Breast epithelium (tissue), 4 donors: ENCODE data around the gene KRT36. TPM values are rescaled to one million over a fixed set of nuclear protein-coding genes. Genes with fewer than 3 reads are reported as not detected.

Source experiments
- DNase-seq, 2 donors: peaks; one replicate each; pipeline ENCODE4 v3.0.0-alpha.2; 2019; ENCODE audit warnings: low spot score in 2 of 2
- H3K27ac ChIP-seq, 2 donors: fragments of 200-600 bp; sonication (generic) in 1 of 2; one replicate each; pipeline ENCODE4 v1.5.1; 2016 to 2019; ENCODE audit warnings: mild to moderate bottlenecking in 1 of 2
- H3K27me3 ChIP-seq, 2 donors: fragments of 200-600 bp; sonication (generic) in 1 of 2; one replicate each; pipeline versions ENCODE4 v1.5.1 to v1.6.0; 2017 to 2019; ENCODE audit warnings: control low read depth in 1 of 2, mild to moderate bottlenecking in 1 of 2
- H3K36me3 ChIP-seq: fragments of 200-600 bp; one replicate; pipeline ENCODE4 v1.5.1; 2019
- H3K4me1 ChIP-seq, 2 donors: fragments of 200-600 bp; sonication (generic); one replicate each; pipeline ENCODE4 v1.5.1; 2016 to 2019; ENCODE audit warnings: control low read depth in 1 of 2
- H3K4me3 ChIP-seq, 3 donors: fragments of 200-600 bp; sonication (generic); 1 replicate in 2 of 3; 2 replicates in 1 of 3; pipeline ENCODE4 v1.5.1; 2016 to 2019; ENCODE audit warnings: mild to moderate bottlenecking in 3 of 3, moderate library complexity in 2 of 3
- H3K9me3 ChIP-seq, 2 donors: fragments of 200-600 bp; sonication (generic) in 1 of 2; one replicate each; pipeline ENCODE4 v1.5.1; 2016 to 2019; ENCODE audit warnings: control low read depth in 1 of 2
- CTCF ChIP-seq, 3 donors: fragments of 450-650 bp; IDR thresholded peaks; one replicate each; pipeline ENCODE4 v1.5.1; 2016 to 2017; ENCODE audit warnings: antibody characterized with exemption in 3 of 3, mild to moderate bottlenecking in 3 of 3, moderate library complexity in 3 of 3
- POLR2A ChIP-seq: fragments of 450-650 bp; IDR thresholded peaks from one replicate; pipeline ENCODE4 v1.6.1; 2016; ENCODE audit warnings: antibody characterized with exemption, mild to moderate bottlenecking, moderate library complexity
- POLR2AphosphoS5 ChIP-seq, 3 donors: sonication (generic); formaldehyde crosslinking; IDR thresholded peaks; one replicate each; pipeline ENCODE4 v1.6.1; 2017; ENCODE audit warnings: antibody characterized with exemption in 3 of 3
- intact Hi-C: fragments of 100-400 bp; cut with DNase I; formaldehyde crosslinking; loops from one replicate; pipeline ENCODE4 v1.15.1; 2023; ENCODE audit warnings: low total_unique reads
- total RNA-seq, 3 donors: library from RNA; depleted of rRNA; stranded (reverse); fragments of >200 nt; gene quantifications; one replicate each; pipeline ENCODE4 v1.1.0, GENCODE V29; 2016

KRT36 gene
- total RNA-seq, 3 donors from 2014 or later = not detected

DNA sequence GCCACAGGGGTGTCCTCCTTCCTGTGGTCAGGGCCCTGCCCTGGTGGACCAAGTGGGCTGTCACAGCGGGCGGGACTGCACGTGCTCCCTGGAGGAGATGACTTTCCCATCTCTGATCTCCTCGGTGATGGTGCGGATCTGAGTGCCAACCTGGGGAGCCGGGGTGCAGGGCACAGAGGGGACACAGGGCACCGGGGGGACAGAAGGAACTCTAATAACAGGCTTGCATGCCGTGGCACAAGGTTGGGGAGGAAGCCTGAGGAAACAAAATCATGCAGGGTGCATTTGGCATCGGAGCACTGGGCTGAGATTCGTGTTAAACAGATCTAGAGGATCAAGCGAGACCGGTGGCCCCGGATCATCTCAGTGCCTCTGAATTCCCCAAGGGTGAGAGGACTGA is 3.4 kb downstream of the KRT36 start:
- H3K9me3 ChIP-seq = no peaks in the 10 kb centered on the region
- no peak overlapping the region for H3K4me3 ChIP-seq
- no peak overlapping the region for H3K27ac ChIP-seq
- intact Hi-C loops = no loop called here
- TF ChIP-seq POLR2AphosphoS5 (IDR thresholded peaks at IDR 0.05) = no peak
- TF ChIP-seq CTCF (IDR thresholded peaks at IDR 0.05) = no peak
- TF ChIP-seq POLR2A = no peak
- no peak for DNase-seq
- no peaks in the 10 kb centered on the region for H3K27me3 ChIP-seq
- H3K36me3 ChIP-seq = no peaks in the 10 kb centered on the region
- H3K4me1 ChIP-seq = no peaks in the 10 kb centered on the region

GRCh38 chr17:41484920-41485904 is 4.5 kb downstream of the KRT36 start:
- DNase-seq = no peak
- TF ChIP-seq CTCF (IDR thresholded peaks at IDR 0.05) (no peak), POLR2AphosphoS5 (IDR thresholded peaks at IDR 0.05) (no peak), POLR2A (no peak)
- intact Hi-C loops = no loop called here
- Histone ChIP-seq H3K9me3 (no peaks in the 10 kb centered on the region), H3K4me3 (no peak overlapping the region), H3K4me1 (no peaks in the 10 kb centered on the region), H3K36me3 (no peaks in the 10 kb centered on the region), H3K27me3 (no peaks in the 10 kb centered on the region), H3K27ac (no peak overlapping the region)

GRCh38 chr17:41483991-41484826 is 5.5 kb downstream of the KRT36 start:
- no peak overlapping the region for H3K27ac ChIP-seq
- intact Hi-C loops = no loop called here
- DNase-seq = no peak

GRCh38 chr17:41483531-41483930 is 6.2 kb downstream of the KRT36 start:
- no peak for DNase-seq
- no peak for TF ChIP-seq CTCF (IDR thresholded peaks at IDR 0.05)
- no peak for TF ChIP-seq POLR2AphosphoS5 (IDR thresholded peaks at IDR 0.05)
- no peak for TF ChIP-seq POLR2A
- Histone ChIP-seq H3K4me3 (no peak overlapping the region), H3K27me3 (no peaks in the 10 kb centered on the region), H3K9me3 (no peaks in the 10 kb centered on the region), H3K27ac (no peak overlapping the region), H3K36me3 (no peaks in the 10 kb centered on the region), H3K4me1 (no peaks in the 10 kb centered on the region)
- intact Hi-C loops = no loop called here

More at GRCh38 chr17:41483991-41484826, 5.5 kb downstream of the KRT36 start:
- Histone ChIP-seq H3K4me1 (no peaks in the 10 kb centered on the region), H3K4me3 (no peak overlapping the region), H3K27me3 (no peaks in the 10 kb centered on the region), H3K36me3 (no peaks in the 10 kb centered on the region), H3K9me3 (no peaks in the 10 kb centered on the region)
- TF ChIP-seq POLR2AphosphoS5 (IDR thresholded peaks at IDR 0.05) (no peak), CTCF (IDR thresholded peaks at IDR 0.05) (no peak), POLR2A (no peak)
